GM10266 (cell line): ENCODE results near the gene HAGH.

Experiments used
- DNase-seq: peaks from one replicate; pipeline ENCODE4 v3.0.0; 2012; ENCODE audit errors: extremely low spot score
- CTCF ChIP-seq: IDR thresholded peaks from 2 replicates; pipeline ENCODE4 v1.5.1; 2012; ENCODE audit warnings: mild to moderate bottlenecking, low read depth; ENCODE audit not compliant: control insufficient read depth, insufficient read depth; ENCODE audit errors: missing control alignments

The HAGH gene

GRCh38 chr16:1785846-1786170 is 40.8 kb downstream of the HAGH start:
- TF ChIP-seq CTCF = no peak
- DNase-seq = no peak

- no peak for DNase-seq
- no peak for TF ChIP-seq CTCF
These were observed 41.4 kb downstream of the HAGH start for GRCh38 chr16:1784977-1785845.

GRCh38 chr16:1782408-1783264 is 44.0 kb downstream of the HAGH start, which contains the start of the genes NUBP2 and SPSB3:
Gene NUBP2, plus strand, starts transcription at chr16:1782960. Its CDS starts 61 bp downstream, at chr16:1783021.
Gene SPSB3, minus strand, starts transcription at chr16:1782571. Its CDS starts 1,088 bp downstream, at chr16:1781483.
- DNase-seq = peak; percentile 100
- no peak for TF ChIP-seq CTCF

DNA sequence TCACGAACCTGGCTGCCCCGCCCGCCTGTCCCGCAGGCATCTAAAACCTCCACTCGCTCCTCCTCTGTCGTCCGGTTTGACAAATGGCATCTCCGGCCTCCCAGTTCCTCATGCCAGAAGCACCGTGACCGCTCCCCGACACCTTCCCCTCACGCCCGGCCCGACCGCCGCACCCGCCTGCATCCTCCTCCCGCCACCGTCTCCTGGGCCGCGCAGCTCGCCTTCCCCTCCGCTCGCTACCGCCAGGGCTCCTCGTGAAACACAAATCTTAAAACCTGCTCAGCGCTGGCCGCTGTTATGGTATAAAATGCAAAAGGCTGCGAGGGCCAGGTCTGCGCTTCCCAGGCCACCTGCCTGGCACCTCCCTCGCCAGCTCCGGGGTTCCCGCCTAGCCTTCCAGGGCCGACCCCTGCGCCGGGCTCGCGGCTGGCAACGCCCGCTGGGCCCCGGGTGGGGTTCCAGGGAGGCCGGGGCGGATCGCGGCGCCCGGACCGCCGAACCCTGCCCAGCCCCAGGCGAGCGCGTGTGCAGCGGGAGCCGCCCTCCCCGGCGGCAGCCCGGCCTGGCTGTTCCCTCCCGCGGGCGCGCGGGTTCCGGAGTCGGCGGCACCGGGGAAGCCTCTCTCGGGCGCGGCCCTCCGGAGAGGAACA is 44.7 kb downstream of the HAGH start:
- no peak for TF ChIP-seq CTCF
- no peak for DNase-seq

GRCh38 chr16:1781254-1781653 is 45.4 kb downstream of the HAGH start:
- TF ChIP-seq CTCF = no peak
- DNase-seq = no peak

- no peak for TF ChIP-seq CTCF
- DNase-seq = no peak
These were observed 46.0 kb downstream of the HAGH start for GRCh38 chr16:1780677-1781072.
